Sigmoid colon (tissue), 7 donors: ENCODE data around the gene NTRK1. TPM values are rescaled to one million over a fixed set of nuclear protein-coding genes. Genes with fewer than 3 reads are reported as not detected.

ENCODE experiments used
- DNase-seq: peaks from one replicate; pipeline ENCODE4 v3.0.0-alpha.2; 2019
- H3K27ac ChIP-seq, 4 donors: fragments of 200-600 bp; sonication (generic); one replicate each; pipeline ENCODE4 v1.5.1; 2016 to 2019; ENCODE audit warnings: mild to moderate bottlenecking in 1 of 4
- H3K27me3 ChIP-seq, 3 donors: fragments of 200-600 bp; sonication (generic); one replicate each; pipeline ENCODE4 v1.5.1; 2019; ENCODE audit warnings: mild to moderate bottlenecking in 1 of 3
- H3K36me3 ChIP-seq, 4 donors: fragments of 200-600 bp; sonication (generic); one replicate each; pipeline ENCODE4 v1.5.1; 2016 to 2019
- H3K4me1 ChIP-seq, 4 donors: fragments of 200-600 bp; sonication (generic); one replicate each; pipeline ENCODE4 v1.5.1; 2017 to 2019
- H3K4me3 ChIP-seq, 4 donors: fragments of 200-600 bp; sonication (generic); one replicate each; pipeline ENCODE4 v1.5.1; 2017 to 2019; ENCODE audit warnings: mild to moderate bottlenecking in 2 of 4, moderate library complexity in 1 of 4
- H3K9me3 ChIP-seq, 4 donors: fragments of 200-600 bp in 3 of 4; sonication (generic) in 3 of 4; one replicate each; pipeline versions ENCODE4 v1.5.1 to v1.6.1; 2013 to 2019
- CTCF ChIP-seq, 4 experiments: fragments of 450-650 bp in 3 of 4; fragments of 200-600 bp in 1 of 4; IDR thresholded peaks; one replicate each; pipeline ENCODE4 v1.5.1; 2016 to 2019; ENCODE audit warnings: antibody characterized with exemption in 4 of 4, mild to moderate bottlenecking in 3 of 4, moderate library complexity in 2 of 4
- EP300 ChIP-seq, 4 donors: sonication (generic); formaldehyde crosslinking; IDR thresholded peaks; one replicate each; pipeline ENCODE4 v1.6.1; 2017; ENCODE audit warnings: antibody characterized with exemption in 4 of 4
- POLR2A ChIP-seq, 2 donors: fragments of 450-650 bp; IDR thresholded peaks; one replicate each; pipeline ENCODE4 v1.6.1; 2016; ENCODE audit warnings: antibody characterized with exemption in 2 of 2, mild to moderate bottlenecking in 2 of 2, moderate library complexity in 2 of 2
- POLR2AphosphoS5 ChIP-seq, 4 donors: sonication (generic); formaldehyde crosslinking; IDR thresholded peaks; one replicate each; pipeline ENCODE4 v1.6.1; 2017; ENCODE audit warnings: antibody characterized with exemption in 4 of 4
- WGBS, 2 donors: extraction: QIAGEN DNeasy Blood & Tissue Kit; methylation state at CpG; one replicate each; pipeline ENCODE4 v1.1.7; 2013; 5-methylcytosine and 5-hydroxymethylcytosine counted together
- intact Hi-C: fragments of 100-400 bp; cut with DNase I; formaldehyde crosslinking; loops from one replicate; pipeline ENCODE4 v1.15.1; 2023
- polyA plus RNA-seq, 3 donors: library from polyadenylated mRNA; stranded (reverse); fragments of 200-250 nt; gene quantifications; one replicate each; pipeline ENCODE4 v1.2.3, GENCODE V29; 2013
- total RNA-seq, 4 donors: library from RNA; depleted of rRNA; stranded (reverse); fragments of >200 nt; gene quantifications; one replicate each; pipeline ENCODE4 v1.1.0, GENCODE V29; 2016
- donor health status: healthy with polysubstance abuse.
- donor health status: Bipolar disorder and iron deficiency.
- donor health status: healthy.

The NTRK1 gene
- total and polyA plus RNA-seq, 7 donors, result 0.42 to 4.9 (median 2.0) TPM; not detected in 1

DNA sequence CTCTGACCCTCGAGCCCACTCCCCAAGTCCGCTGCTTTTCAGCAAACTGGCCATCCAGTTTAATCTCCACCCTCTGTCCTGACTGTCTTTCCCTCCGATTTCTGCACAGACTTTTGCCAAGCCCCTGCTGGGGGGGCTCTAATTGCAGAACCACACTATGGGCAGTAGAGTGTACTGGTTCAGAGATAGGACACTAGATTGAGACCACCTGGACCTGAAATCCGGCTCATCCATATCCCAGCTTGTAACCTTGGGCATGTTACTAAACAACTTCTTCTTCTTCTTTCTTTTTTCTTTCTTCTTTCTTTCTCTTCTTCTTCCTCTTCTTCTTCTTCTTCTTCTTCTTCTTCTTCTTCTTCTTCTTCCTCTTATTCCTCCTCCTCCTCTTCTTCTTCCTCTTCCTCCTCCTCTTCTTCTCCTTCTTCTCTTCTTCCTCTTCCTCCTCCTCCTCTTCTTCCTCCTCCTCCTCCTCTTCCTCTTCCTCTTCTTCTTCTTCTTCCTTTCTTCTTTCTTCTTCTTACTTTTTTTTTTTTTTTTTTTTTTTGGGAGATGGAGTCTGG is 67.5 kb downstream of the NTRK1 start:
- H3K4me1 ChIP-seq, result peaks cover 0 to 34% (median 32%) of the 10 kb centered on the region in 4 donors
- no peak overlapping the region for H3K27ac ChIP-seq
- TF ChIP-seq POLR2AphosphoS5 (IDR thresholded peaks at IDR 0.05), result no peak
- no peak for TF ChIP-seq EP300 (IDR thresholded peaks at IDR 0.05)
- no peak for TF ChIP-seq CTCF (IDR thresholded peaks at IDR 0.05)
- no peak for TF ChIP-seq POLR2A (IDR thresholded peaks at IDR 0.05)
- DNase-seq, result no peak
- H3K27me3 ChIP-seq, result peaks cover 30 to 62% (median 44%) of the 10 kb centered on the region in 3 donors
- no peaks in the 10 kb centered on the region for H3K9me3 ChIP-seq
- intact Hi-C loops, result loop anchor here (10.0 kb wide), 1 partner anchor 93 kb away; no protein-coding TSS in a partner anchor
- 8 to 12% methylated on average over 4 of the region's 4 CpGs for WGBS, 2 donors
- H3K4me3 ChIP-seq, result peak overlapping the region in 1 of 4 donors; percentile 28
- H3K36me3 ChIP-seq, result no peaks in the 10 kb centered on the region

DNA sequence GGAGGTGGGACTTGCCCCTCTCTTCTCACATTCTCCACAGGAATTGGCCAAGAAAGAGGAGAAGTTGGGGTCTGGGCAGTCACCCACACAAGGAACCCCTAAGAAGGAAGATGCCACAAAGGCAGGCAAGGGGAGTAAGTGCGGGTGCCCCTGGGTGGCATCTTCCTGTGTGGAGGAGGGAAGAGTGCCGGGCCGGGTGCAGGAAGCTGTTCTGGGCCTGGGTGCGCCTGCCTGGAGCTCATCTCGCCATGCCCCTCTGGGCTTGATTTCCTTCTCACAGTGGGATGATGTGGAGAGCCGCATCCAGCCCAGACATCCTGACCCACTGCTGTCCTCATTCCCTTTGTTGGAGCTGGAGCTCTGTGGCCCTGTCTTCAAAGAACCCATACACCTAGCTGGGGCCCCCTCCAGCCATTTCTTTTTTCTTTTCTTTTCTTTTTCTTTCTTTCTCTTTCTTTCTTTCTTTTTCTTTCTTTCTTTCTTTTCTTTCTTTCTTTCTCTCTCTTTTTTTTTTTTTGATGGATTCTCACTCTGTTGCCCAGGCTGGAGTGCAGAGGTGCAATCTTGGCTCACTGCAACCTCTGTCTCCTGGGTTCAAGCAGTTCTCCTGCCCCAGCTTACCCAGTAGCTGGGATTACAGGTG is 69.1 kb downstream of the NTRK1 start:
- DNase-seq, result peak; percentile 44
- Histone ChIP-seq H3K9me3 (no peaks in the 10 kb centered on the region), H3K4me1 (peaks cover 0 to 22% (median 19%) of the 10 kb centered on the region in 4 donors), H3K27ac (no peak overlapping the region), H3K36me3 (no peaks in the 10 kb centered on the region), H3K4me3 (no peak overlapping the region), H3K27me3 (peaks cover 14 to 46% (median 28%) of the 10 kb centered on the region in 3 donors)
- intact Hi-C loops, result loop anchor here (10.0 kb wide), 1 partner anchor 95 kb away; no protein-coding TSS in a partner anchor
- 48 to 65% methylated on average over 6 of the region's 6 CpGs for WGBS, 2 donors
- TF ChIP-seq POLR2AphosphoS5 (IDR thresholded peaks at IDR 0.05), result no peak
- TF ChIP-seq CTCF (IDR thresholded peaks at IDR 0.05), result no peak
- no peak for TF ChIP-seq POLR2A (IDR thresholded peaks at IDR 0.05)

- Histone ChIP-seq H3K4me3 (no peak overlapping the region), H3K36me3 (peaks cover 0 to 7% (median 3%) of the 10 kb centered on the region in 4 donors), H3K4me1 (peaks cover 0 to 22% (median 19%) of the 10 kb centered on the region in 4 donors), H3K9me3 (no peaks in the 10 kb centered on the region), H3K27ac (no peak overlapping the region), H3K27me3 (peaks cover 13 to 38% (median 20%) of the 10 kb centered on the region in 3 donors)
- intact Hi-C loops, result no loop called here
- TF ChIP-seq EP300 (IDR thresholded peaks at IDR 0.05) (no peak), POLR2A (IDR thresholded peaks at IDR 0.05) (no peak), CTCF (IDR thresholded peaks at IDR 0.05) (no peak), POLR2AphosphoS5 (IDR thresholded peaks at IDR 0.05) (no peak)
- peak; percentile 35 for DNase-seq
- WGBS, 2 donors, result 41 to 72% methylated on average over 4 of the region's 4 CpGs
These were observed 69.8 kb downstream of the NTRK1 start for GRCh38 chr1:156930483-156930882.

Other genes starting within 250 kb of the NTRK1 start
- 1 to 10 TPM in 1 of 4 donors, under 1 TPM in 1, not detected in 2; 0.71 to 1.2 TPM for gene HAPLN2, start 241.4 kb upstream of the NTRK1 start, total RNA-seq
- under 1 TPM in 1 of 3 donors, not detected in 2; 0.10 TPM for gene HAPLN2, start 241.4 kb upstream of the NTRK1 start, polyA plus RNA-seq
- 1 to 10 TPM in 3 of 4 donors, not detected in 1; 2.0 to 2.9 (median 2.3) TPM for gene BCAN, start 218.7 kb upstream of the NTRK1 start, total RNA-seq
- under 1 TPM in 1 of 3 donors, not detected in 2; 0.12 TPM for gene BCAN, start 218.7 kb upstream of the NTRK1 start, polyA plus RNA-seq
- gene NES, start 183.5 kb upstream of the NTRK1 start, total RNA-seq, result 10 to 100 TPM in 2 of 4 donors, 1 to 10 TPM in 2; 7.1 to 21.0 (median 10.4) TPM
- 1 to 10 TPM in 2 of 3 donors, under 1 TPM in 1; 0.60 to 6.9 (median 1.8) TPM for gene NES, start 183.5 kb upstream of the NTRK1 start, polyA plus RNA-seq
- gene CRABP2, start 155.3 kb upstream of the NTRK1 start, total RNA-seq, result 1 to 10 TPM; 3.1 to 7.8 (median 5.4) TPM
- gene CRABP2, start 155.3 kb upstream of the NTRK1 start, polyA plus RNA-seq, result 1 to 10 TPM in 1 of 3 donors, not detected in 2; 4.9 TPM
- gene METTL25B, start 132.4 kb upstream of the NTRK1 start, total RNA-seq, result 10 to 100 TPM; 11.8 to 21.6 (median 13.7) TPM
- gene METTL25B, start 132.4 kb upstream of the NTRK1 start, polyA plus RNA-seq, result 10 to 100 TPM; 19.0 to 33.1 (median 22.8) TPM
- 10 to 100 TPM; 13.6 to 17.6 (median 16.7) TPM for gene ISG20L2, start 132.1 kb upstream of the NTRK1 start, total RNA-seq
- 10 to 100 TPM; 12.0 to 23.4 (median 17.1) TPM for gene ISG20L2, start 132.1 kb upstream of the NTRK1 start, polyA plus RNA-seq
- gene MRPL24, start 119.8 kb upstream of the NTRK1 start, total RNA-seq, result 10 to 100 TPM; 53.0 to 68.5 (median 59.7) TPM
- gene MRPL24, start 119.8 kb upstream of the NTRK1 start, polyA plus RNA-seq, result 10 to 100 TPM; 72.7 to 81.1 (median 81.0) TPM
- 100 to 1,000 TPM; 108 to 128 (median 116) TPM for gene HDGF, start 109.2 kb upstream of the NTRK1 start, total RNA-seq
- 100 to 1,000 TPM; 156 to 297 (median 202) TPM for gene HDGF, start 109.2 kb upstream of the NTRK1 start, polyA plus RNA-seq
- gene PRCC, start 93.3 kb upstream of the NTRK1 start, total RNA-seq, result 10 to 100 TPM; 27.5 to 34.1 (median 32.4) TPM
- 10 to 100 TPM; 42.0 to 49.7 (median 48.3) TPM for gene PRCC, start 93.3 kb upstream of the NTRK1 start, polyA plus RNA-seq
- 1 to 10 TPM; 1.5 to 8.2 (median 4.3) TPM for gene SH2D2A, start 44.0 kb upstream of the NTRK1 start, total RNA-seq
- 1 to 10 TPM in 2 of 3 donors, under 1 TPM in 1; 0.69 to 7.9 (median 1.2) TPM for gene SH2D2A, start 44.0 kb upstream of the NTRK1 start, polyA plus RNA-seq
- not detected for gene INSRR, start 1.7 kb upstream of the NTRK1 start, total RNA-seq
- gene INSRR, start 1.7 kb upstream of the NTRK1 start, polyA plus RNA-seq, result under 1 TPM in 1 of 3 donors, not detected in 2; 0.06 TPM
- 1 to 10 TPM; 3.6 to 8.3 (median 5.6) TPM for gene PEAR1, start 32.9 kb downstream of the NTRK1 start, total RNA-seq
- 1 to 10 TPM in 1 of 3 donors, under 1 TPM in 2; under 0.01 to 3.8 (median 0.69) TPM for gene PEAR1, start 32.9 kb downstream of the NTRK1 start, polyA plus RNA-seq
- not detected for gene LRRC71, start 59.8 kb downstream of the NTRK1 start, total RNA-seq
- under 1 TPM in 1 of 3 donors, not detected in 2; 0.07 TPM for gene LRRC71, start 59.8 kb downstream of the NTRK1 start, polyA plus RNA-seq
- 10 to 100 TPM; 27.5 to 46.8 (median 33.6) TPM for gene ARHGEF11, start 184.9 kb downstream of the NTRK1 start, total RNA-seq
- 10 to 100 TPM; 14.8 to 26.9 (median 16.8) TPM for gene ARHGEF11, start 184.9 kb downstream of the NTRK1 start, polyA plus RNA-seq
- gene ETV3L, start 238.9 kb downstream of the NTRK1 start, total RNA-seq, result not detected
- gene ETV3L, start 238.9 kb downstream of the NTRK1 start, polyA plus RNA-seq, result under 1 TPM in 1 of 3 donors, not detected in 2; 0.03 TPM